GM19395 (cell line): Measurements from ENCODE around the gene DVL1.
"Not testable (repeated sequence)": the region's sequence is repeated elsewhere in the genome, so short reads cannot be mapped to it uniquely, and the experiment has no call there.

ENCODE experiments used
- ATAC-seq: cut with Tn5 transposase; IDR thresholded peaks from one replicate; pipeline ENCODE4 v1.9.1; 2021; ENCODE audit warnings: mild to moderate bottlenecking, moderate library complexity; ENCODE audit not compliant: unreplicated experiment

The DVL1 gene

DNA sequence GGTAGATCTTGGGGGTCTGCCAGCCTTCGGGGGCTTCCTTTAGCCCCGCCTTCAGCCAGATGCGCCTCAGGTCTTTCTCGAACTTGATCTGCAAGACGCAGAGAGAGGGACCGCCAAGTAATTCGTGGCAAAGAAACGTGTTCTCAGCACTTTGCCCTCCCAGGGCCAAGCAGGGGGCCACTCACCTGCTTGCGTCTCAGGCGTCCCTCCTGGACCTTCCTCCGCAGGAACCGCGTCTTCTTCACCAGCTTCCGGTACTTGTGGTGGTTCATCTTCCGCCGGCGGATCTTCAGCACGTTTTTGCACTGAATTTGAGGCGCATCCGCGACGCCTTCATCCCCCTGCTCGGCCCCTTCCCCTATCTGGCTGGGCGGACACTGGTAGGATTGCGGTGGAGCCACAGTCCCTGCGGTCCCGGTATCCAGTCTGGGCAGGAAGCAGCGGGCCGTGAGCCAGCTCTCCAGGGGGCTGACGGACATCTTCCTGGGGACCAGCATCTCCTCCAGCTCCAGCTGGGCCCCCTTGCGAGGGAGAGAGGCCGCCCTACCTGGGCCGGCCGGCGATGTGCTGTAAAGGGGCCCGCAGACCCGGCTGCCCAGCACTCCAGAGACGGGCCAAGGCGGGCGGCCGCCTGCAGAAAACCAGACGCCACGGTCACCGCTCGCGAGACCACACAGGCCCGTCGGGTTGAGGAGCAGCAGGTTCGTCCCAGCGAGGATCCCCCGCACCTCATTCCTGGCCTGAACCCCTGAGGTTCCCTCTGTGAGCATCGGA is 24.8 kb upstream of the DVL1 start:
- ATAC-seq = no peak

DNA sequence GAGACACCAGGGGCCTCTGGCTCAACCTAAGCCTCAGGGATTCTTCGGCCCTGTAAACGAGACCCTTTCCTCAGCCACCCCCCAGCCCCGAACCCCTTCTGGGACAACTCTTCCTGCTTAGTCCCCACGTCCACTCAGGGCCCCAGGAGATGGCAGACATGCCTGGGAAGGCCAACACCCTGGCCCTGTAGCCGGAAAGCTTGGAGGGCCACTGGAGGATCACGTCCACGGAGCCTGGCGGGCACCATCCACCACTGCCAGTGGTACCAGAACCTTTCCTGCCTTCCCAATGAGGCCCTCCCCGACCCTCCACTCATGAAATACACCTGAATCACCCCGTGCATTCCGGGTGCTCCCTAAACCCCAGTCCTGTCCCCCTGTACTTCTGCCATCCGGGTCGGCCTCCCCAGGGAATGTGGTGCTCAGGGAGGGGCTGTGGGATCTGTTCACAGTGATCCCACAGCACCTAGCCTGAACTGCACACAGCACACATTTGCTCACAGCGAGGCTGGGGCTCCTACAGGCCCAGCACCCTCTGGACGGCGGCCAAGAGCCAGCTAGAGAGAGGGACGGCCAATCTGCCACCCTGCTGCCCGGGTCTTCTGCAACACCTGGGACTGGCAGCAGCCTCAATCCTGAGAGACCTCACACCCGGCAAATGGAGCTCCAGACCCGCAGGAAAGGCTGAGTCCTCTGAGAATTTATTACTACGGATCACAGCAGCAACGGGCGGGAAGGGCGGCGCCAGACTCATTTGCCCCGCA is 24.0 kb upstream of the DVL1 start:
- ATAC-seq = no peak

DNA sequence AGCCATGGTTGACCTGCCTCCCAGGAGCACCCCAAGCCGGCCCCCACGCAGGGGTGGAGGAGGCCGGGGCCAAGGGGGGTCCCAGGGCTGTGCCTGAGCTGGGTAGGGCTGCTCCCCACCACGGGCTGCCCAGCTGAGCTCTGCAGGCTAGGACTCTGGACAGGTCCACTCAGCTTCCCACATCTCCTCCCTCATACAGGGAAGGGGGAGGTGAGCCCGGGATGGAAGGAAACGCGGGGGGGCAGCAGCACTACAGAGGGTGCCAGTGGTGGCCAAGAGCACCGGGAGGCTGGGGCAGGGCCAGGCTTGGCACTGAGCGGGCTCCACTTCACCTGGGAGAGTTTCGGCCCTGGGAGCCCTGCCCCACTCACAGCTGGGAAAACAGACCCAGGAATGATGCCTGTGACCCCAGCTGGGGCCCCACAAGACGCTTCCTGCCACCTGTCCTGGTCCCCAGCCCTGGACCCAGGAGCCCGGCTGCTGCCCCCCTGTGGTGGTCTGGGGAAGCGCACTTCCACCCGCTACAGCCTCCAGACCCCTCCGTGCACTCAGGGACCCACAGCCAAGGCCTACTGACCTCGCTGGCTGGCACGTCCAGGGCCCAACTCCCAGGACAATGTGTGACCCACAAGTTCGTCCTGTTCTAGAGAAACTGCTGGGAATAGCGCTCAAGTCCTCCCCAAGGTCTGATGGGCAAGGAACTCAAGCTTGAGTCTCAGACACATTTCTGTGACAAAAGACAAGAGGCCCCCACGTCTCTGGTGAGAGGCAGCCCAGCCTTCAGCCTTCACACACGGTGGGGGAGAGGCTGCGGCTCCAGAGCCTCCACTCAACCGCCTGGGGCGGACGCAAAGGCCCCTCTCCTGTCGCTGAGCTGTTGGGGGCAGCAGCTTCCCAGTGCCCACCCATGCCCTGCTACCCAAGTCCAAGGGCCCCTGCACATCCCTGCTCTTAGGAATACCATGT is 22.8 kb upstream of the DVL1 start:
- no peak for ATAC-seq

DNA sequence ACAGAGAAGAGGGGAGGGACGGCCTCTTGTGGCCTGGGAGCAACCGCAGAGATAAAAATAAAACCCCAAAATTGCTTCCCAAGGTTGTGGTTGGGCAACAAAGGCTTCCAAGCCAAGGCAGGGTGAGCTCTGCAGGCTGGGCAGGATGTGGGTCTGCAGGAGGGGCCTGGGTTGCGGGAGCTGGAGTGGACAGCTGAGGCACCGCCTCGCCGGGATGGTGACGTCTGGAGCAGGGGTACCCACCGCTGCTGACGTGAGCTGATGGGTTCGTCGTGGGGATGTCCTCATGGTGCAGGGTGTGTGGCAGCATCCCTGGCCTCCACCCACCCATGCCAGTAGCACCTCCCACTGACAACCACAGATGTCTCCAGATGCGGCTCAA is 22.1 kb upstream of the DVL1 start:
- ATAC-seq = no peak

DNA sequence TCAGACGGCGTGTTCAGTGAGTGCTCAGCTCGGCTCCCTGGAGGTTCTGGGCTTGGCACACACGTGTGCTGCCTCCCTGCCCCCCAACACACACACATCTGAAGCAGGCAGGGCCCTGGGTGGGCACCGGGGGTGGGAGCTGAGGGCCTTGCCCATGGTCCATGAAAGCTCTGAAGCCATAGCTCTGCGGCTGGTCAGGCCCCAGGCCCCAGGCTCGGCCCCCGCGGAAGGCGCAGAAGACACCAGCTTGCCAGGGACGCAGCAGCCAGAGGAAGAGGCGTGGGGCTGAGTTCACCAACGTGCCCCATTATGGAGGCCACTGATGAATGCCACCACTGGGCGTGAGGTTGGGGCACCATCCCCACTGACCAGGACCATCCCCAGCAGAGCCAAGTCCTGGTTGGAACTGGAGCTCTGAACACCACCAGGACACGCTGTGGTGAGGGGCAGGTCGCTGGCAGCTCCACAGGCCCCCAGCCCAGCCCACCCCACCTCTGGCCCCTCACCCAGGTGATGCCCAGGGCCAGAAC is 21.6 kb upstream of the DVL1 start:
- no peak for ATAC-seq

DNA sequence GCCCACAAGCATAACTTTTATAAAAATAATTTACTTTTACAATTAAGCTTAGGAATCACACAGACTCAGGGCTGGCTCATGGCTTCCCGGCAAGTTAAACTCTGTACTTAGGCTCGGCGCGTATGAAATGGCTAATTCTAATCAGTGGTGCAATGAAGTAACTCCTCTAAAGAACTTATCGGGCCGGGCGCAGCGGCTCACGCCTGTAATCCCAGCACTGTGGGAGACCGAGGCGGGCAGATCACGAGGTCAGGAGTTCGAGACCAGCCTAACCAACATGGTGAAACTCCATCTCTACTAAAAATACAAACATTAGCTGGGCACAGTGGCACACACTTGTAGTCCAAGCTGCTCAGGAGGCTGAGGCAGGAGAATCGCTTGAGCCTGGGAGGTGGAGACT is 20.9 kb upstream of the DVL1 start:
- ATAC-seq = not testable (repeated sequence)

DNA sequence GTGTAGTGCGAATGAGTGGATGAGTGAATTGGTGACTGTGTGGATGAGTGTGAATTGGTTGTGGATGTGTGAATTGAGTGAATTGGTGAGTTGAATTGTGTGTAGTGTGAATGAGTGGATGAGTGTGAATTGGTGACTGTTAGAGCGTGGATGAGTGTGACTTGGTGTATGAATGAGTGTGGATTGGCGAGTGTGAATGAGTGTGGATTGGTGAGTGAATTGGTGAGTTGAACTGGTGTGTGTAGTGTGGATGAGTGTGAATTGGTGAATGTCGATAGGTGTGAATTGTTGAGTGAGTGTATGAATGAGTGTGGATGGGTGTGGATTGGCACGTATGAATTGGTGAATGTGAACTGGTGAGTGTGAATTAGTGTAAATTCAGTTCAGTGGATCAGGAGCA is 18.1 kb upstream of the DVL1 start:
- ATAC-seq = no peak

DNA sequence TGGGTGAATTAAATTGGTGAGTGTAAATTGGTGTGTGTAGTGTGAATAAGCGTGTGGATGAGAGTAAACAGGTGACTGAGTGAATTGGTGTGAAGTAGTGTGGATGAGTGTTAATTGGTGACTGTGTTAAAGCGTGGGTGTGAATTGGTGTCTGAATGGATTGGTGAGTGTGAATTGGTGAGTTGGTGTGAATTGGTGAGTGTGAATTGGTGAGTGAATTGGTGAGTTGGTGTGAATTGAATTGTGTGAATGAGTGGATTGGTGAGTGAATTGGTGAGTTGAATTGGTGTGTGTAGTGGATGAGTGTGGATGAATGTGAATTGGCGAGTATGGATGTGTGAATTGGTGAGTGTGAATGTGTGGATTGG is 17.5 kb upstream of the DVL1 start:
- ATAC-seq = no peak

DNA sequence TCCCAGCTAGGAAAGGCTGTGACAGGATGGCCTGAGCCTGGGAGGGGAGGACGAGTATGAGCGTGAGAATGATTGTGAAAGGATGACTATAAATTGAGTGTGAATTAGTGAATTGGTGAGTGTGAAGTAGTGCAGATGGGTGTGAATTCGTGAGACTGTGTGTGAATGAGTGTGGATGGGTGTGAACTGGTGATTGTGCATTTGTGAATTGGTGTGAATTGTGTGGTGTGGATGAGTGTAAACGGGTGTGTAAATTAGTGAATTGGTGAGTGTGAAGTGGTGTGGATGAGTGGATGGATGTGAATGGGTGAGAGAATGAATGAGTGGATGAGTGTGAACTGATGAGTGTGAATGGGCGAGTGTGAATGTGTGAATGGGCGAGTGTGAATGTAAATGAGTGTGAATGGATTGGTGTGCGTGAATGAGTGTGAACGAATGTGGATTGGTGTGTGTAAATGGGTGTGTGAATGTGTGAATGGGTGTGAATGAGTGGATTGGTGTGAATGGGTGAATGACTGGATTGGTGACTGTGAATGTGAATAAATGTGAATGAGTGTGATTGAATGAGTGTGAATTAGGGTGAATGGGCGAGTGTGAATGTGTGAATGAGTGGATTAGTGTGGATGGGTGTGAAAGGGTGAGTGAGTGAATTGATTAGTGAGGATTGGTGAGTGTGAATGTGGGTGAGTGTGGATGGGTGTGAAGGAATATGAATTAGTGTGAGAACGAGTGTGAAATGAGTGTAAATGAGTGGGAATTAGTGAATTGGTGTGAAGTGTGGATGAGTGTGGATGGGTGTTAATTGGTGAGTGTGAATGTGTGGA is 16.9 kb upstream of the DVL1 start:
- ATAC-seq = no peak

DNA sequence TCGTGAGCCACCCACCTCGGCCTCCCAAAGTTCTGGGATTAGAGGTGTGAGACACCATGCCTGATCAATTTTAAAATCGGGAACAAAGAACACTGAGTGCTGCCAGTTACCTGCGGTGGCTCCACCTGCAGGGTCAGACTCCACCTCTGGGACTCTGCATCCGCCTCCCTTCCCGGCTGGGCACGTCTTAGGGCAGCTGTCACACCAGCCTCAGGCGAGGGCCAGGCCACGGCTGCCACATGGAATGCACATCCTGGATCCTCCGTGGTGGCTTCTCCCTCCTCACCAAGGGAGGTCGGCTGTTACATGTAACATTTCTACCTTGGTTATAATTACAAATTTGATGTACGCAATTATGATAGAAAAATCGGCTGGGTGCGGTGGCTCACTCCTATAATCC is 15.0 kb upstream of the DVL1 start:
- ATAC-seq = no peak

DNA sequence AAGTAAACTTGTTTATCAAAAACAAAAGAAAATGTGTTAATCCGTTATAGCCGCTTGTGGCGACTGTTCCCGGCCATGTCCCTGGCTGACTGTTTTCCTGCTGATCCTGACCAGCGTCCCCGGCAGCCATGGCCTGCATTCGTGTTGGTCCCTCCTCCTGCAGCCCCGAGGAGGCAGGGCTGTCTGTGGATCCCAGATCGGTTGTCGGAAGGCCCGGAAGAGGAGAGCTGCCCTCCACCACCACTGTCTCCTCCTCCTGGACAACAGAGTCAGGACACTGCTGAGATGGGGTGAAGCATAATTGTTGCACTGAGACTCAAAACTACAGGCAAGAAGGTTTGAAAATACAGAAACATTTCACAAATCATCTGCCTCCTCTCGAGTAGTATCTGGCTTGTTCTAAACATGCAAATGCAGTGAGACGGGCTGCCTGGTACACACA is 12.8 kb upstream of the DVL1 start:
- no peak for ATAC-seq

DNA sequence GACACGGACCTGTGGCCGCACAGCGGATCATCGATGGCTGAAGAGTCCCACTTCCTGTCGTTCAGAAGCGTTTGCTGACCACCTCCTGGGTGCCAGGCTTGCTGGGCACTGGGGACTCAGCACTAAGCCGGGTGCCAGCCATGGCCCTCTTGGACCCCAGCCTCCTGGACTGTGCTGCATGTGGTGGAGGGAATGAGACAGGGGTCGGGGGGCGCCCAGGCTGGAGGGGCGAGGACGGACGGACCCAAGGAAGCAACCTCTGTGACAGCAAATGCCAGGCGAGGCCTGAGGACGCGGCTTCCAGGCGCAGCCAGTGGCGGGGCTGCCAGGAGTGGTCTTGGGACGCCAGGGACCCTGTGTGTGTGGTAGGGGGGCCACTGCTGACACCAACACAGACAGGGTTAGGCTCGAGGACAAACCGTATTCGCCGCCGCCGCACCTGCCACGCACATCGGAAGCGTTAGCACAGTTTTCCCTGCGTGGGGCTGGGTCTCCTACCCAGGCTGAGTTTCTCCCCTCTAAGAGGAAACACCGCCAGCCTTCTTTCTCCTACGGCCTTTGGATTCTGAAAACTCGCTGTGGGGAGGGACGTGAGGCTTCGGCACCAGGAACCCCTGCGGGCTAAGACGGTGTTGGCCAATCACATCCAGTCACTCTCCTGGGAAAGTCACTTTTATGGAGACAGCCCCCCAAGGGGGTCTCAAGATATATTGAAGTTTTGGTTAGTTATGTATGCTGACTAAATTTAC is 12.2 kb upstream of the DVL1 start:
- no peak for ATAC-seq

DNA sequence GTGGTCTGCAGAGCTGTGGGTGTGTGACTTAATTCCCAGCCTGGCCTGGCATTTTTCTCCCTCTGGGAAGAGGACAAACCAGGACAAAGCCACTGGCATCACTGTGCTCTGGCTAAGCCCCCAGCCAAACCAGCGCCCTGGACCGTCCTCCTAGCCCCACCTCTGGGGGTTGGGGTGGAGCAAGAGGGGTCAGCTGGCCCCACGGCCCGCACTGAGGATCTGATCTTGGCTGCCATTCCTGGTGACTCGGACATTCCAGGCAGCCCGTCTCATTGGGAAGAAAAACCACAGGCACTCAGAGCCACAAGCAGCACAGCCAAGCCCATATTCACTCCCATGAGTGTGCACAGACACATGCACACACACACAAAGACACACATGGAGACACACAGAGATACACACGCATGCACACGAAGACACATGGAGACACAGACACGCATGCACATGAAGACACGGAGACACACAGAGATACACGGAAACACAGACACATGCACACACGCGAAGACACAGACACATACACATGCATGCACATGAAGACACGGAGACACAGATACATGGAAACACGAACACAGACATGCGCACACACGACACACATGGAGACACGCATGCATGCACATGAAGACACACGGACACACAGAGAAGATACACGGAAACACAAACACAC is 11.4 kb upstream of the DVL1 start:
- ATAC-seq = no peak

DNA sequence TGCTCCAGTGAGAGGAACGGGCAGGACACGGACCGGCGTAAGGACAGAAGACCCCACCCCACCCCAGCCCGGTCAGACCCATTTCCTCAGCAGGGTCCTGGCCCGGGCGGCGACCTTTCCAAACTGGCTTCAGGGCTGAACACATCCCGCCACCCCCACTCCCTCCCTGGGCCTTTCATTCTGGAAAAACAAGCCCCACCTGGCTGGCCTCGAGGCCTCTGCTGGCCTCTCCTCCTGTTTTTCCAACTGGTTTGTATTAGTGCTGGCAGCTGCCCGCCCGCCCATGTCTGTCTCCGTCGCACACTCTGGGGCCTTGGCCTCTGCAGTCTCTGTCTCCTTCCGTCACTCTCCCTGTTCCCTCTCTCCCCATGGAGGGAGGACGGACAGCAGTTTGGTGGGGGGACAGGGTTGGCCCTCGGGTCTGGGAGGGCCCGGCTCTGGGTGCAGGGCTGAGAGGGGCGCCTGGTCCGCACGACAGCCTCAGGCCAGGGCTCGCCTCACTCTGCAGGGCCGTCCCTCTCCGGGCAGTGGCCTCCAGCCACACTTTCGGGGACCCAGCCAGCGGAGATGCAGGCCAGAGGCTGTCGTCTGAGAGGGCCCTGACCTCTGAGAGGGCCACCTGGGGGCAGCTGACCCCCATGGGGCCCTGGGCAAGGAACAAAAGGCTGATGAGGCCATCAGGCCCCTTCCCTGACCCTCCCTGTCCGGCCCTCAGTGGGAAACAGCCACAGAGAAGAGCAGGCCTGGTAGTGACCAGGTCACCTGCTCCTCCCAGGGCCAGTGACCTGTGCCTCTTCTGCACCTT is 10.6 kb upstream of the DVL1 start:
- ATAC-seq = no peak

DNA sequence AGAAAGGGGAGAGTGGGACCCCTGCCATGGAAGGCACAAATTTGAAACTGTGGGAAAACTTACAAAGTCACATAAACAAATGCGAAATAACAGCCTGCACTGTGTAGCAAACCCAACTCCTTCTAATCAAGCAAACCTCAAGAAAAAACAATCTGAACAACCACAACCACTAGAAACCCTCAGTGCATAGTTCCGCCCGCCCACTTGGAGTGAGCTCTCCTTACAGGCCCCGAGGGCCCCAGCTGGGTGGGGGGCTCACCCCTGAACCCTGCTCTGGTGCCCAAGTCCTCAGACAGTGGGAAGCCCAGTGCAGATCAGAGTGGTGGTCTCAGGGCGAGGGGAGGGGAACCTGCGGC is 10.1 kb upstream of the DVL1 start:
- no peak for ATAC-seq

DNA sequence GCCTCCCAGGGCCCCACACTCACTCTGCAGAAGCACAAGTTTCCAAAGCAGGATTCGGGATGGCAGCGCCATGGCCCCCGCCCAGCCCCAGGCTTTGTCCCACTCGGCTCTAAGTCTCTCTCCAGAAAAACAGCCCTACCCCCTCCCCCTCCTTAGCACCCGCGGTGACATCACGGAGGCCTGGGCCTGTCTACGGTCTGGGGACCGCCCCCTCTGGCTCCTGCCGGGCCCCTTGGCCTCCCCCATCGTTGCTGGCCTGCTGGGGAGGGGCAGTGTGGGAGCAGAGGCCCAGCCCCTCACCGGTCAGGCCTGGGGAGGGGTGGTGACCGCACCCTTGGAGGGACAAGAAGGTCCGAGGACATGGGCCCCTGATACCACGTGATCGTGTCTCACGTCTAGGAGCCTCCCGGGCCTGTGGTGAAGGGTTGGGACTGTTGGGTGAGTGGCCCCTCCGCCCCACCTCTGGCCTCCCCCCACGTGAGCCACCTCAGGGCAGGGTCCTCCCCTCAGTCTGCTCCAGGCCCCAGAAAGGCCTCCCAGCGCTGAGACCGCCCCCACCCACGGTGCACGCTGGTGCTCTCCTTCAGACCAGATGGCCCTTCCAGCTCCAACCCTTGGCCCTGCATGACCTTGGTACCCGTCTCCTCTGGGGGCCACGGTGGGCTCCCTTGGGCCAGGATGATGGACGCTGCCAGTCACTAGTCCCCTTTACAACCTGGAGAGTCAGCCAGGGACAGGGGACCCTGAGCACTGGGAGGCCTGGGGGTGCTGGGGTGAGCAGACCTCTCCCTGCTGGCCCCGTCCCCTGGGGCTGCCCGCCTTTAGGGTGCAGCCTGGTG is 9.4 kb upstream of the DVL1 start, which contains the start of gene MXRA8:
Gene MXRA8, minus strand, starts transcription at position 123 of the 839 bp plus-strand sequence. Its CDS starts 51 bp downstream, at position 72.
- ATAC-seq = no peak

DNA sequence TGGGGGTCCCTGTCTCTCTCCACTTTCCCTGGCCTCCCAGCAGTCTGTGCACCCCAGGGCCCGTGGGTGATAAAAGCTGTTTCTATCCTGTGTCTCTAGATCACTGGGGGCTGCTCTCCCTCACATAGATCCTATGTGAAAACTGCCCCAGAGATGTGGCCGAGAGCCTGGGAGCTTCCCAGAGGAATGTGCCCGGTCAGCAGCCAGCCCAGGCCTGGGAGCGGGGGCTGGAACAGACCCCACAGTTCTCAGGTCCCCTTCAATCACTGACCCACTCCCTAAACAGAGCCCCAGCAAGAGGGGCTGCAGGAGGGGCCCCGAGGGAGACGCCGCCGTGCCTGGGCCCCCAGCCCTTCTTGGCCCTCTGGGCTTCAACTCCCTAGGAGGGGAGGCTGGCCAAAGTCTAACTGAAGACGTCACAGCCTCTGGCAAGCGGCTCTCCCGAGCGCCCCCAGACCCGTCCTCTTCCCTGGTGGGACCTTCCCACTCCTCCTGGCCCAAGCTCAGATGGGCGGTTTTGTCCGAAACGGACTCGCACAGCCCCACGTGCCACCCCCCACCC is 8.7 kb upstream of the DVL1 start:
- no peak for ATAC-seq
